Mucosa of rectum (tissue), 2 donors: Measurements from ENCODE around the gene ADGRG2.
"Not testable (repeated sequence)": the region's sequence is repeated elsewhere in the genome, so short reads cannot be mapped to it uniquely, and the experiment has no call there.

ENCODE experiments used
- H3K27ac ChIP-seq, 2 donors: one replicate each; pipeline ENCODE4 v1.7.0; 2013; ENCODE audit warnings: inconsistent platforms in 2 of 2, low read depth in 2 of 2, low read length in 2 of 2
- H3K27me3 ChIP-seq, 2 donors: one replicate each; pipeline ENCODE4 v1.7.0; 2013; ENCODE audit warnings: low read length in 2 of 2; ENCODE audit not compliant: control insufficient read depth in 2 of 2, insufficient read depth in 2 of 2
- H3K36me3 ChIP-seq, 2 donors: one replicate each; pipeline ENCODE4 v1.7.0; 2013; ENCODE audit warnings: low read length in 2 of 2; ENCODE audit not compliant: control insufficient read depth in 2 of 2, insufficient read depth in 2 of 2
- H3K4me1 ChIP-seq, 2 donors: one replicate each; pipeline ENCODE4 v1.7.0; 2013; ENCODE audit warnings: low read length in 2 of 2, mild to moderate bottlenecking in 1 of 2; ENCODE audit not compliant: control insufficient read depth in 2 of 2, insufficient read depth in 2 of 2
- H3K4me3 ChIP-seq, 2 donors: one replicate each; pipeline ENCODE4 v1.7.0; 2013; ENCODE audit warnings: low read length in 2 of 2
- H3K9ac ChIP-seq, 2 donors: one replicate each; pipeline ENCODE4 v1.7.0; 2013; ENCODE audit warnings: low read length in 2 of 2, low read depth in 1 of 2, mild to moderate bottlenecking in 1 of 2
- H3K9me3 ChIP-seq, 2 donors: one replicate each; pipeline ENCODE4 v1.7.0; 2013; ENCODE audit warnings: low read length in 2 of 2; ENCODE audit not compliant: control insufficient read depth in 2 of 2
- donor health status: healthy.
- donor health status: Normal muscosa, but diverticular disease.

The ADGRG2 gene

DNA sequence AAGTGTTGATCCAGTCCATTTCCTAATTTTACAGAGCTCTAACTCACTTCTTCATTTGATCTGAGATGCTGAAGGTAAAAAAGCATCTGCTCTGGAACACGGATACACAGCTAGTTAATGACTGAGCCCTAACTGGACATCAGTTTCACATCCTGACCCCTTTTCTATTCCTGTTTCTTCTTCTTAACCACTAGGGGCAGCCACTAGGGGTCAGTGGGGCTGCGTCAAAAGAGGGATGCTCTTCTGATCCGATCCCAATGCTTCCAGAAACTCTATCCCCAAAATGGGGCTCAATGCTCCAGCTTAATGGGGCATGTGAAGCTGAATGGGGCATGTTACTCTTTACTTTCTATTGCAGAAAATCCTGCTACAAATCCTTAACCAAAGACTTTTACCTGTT, 105.0 kb downstream of the ADGRG2 start:
- no peaks in the 10 kb centered on the region for H3K9me3 ChIP-seq
- H3K9ac ChIP-seq: no peak overlapping the region
- no peaks in the 10 kb centered on the region for H3K4me1 ChIP-seq
- no peaks in the 10 kb centered on the region for H3K27me3 ChIP-seq
- no peaks in the 10 kb centered on the region for H3K36me3 ChIP-seq
- H3K4me3 ChIP-seq: no peak overlapping the region
- H3K27ac ChIP-seq: no peak overlapping the region

DNA sequence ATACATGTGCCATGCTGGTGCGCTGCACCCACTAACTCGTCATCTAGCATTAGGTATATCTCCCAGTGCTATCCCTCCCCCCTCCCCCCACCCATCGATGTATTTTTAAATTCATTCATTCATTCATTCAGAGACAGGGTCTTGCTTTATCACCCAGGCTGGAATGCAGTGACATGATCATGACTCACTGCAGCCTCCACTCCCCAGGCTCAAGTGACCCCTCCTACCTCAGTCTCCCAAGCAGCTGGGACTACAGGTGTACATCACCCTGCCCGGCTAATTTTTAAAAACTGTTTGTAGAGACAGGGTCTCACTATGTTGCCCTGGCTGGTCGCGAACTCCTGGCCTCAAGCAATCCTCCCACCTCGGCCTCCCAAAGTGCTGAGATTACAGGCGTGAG, 105.7 kb downstream of the ADGRG2 start:
- H3K27ac ChIP-seq, H3K4me3 ChIP-seq, H3K36me3 ChIP-seq, H3K9ac ChIP-seq, H3K9me3 ChIP-seq, H3K27me3 ChIP-seq, H3K4me1 ChIP-seq: not testable (repeated sequence)

DNA sequence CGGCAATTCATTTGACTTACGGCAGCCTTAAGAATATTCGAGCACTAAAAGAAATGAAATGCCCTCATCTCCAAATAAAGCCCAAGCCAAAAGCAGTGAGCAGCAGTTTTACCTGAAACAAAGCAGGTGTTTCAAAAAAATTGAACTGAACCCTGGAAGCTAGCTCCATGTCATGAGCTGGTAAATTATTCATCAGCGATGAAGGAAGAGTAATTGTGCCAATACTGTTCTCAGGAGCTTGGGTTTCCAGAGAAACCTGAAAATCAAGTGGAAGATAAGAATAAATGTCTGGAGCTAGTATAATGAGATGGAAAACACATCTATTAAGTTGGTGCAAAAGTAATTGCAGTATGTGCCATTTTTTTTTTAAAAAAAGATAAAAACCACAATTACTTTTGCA, 114.4 kb downstream of the ADGRG2 start:
- Histone ChIP-seq H3K4me1 (no peaks in the 10 kb centered on the region), H3K4me3 (no peak overlapping the region), H3K36me3 (no peaks in the 10 kb centered on the region), H3K9ac (no peak overlapping the region), H3K27me3 (no peaks in the 10 kb centered on the region), H3K9me3 (no peaks in the 10 kb centered on the region), H3K27ac (no peak overlapping the region)

DNA sequence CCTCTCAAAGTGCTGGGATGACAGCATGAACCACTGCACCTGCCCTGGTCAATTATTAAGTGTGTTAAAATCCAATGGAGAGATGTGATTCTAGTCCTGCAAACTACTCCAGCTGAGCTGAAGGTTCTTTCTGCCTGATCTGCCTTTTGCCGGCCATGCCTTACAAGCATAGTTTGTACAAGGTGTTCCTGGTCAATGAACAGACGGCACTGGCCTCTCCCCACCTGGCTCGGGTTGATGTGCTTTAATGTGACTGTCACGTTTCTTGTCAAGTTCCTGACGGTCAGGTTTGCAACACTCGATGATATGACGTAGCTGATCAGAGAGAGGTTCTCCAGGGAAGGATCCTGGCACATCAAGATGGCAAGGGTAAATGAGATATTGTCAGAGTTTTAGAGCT, 115.3 kb downstream of the ADGRG2 start:
- Histone ChIP-seq H3K9ac (no peak overlapping the region), H3K4me3 (no peak overlapping the region), H3K9me3 (no peaks in the 10 kb centered on the region), H3K27ac (no peak overlapping the region), H3K36me3 (no peaks in the 10 kb centered on the region), H3K27me3 (no peaks in the 10 kb centered on the region), H3K4me1 (no peaks in the 10 kb centered on the region)

DNA sequence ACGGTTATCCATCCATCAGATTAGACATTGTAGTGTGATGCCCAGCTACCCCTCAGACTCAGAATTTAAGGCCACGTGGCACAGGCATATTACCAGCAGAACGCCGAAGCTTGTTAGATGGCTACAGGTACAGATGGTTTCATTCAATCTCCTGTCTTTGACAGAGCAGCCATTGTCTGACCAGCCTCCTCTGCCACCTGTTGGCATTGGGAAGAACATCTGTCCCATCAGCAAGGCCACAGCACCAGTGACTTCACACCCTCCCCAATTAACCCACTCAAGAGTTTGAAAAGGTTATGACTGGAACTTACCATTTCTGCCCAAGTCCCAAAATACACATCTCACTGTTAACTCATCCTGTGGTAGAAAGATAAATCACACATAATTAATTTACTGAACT, 116.4 kb downstream of the ADGRG2 start:
- Histone ChIP-seq H3K4me1 (no peaks in the 10 kb centered on the region), H3K9ac (no peak overlapping the region), H3K27ac (no peak overlapping the region), H3K4me3 (no peak overlapping the region), H3K36me3 (no peaks in the 10 kb centered on the region), H3K27me3 (no peaks in the 10 kb centered on the region), H3K9me3 (no peaks in the 10 kb centered on the region)

DNA sequence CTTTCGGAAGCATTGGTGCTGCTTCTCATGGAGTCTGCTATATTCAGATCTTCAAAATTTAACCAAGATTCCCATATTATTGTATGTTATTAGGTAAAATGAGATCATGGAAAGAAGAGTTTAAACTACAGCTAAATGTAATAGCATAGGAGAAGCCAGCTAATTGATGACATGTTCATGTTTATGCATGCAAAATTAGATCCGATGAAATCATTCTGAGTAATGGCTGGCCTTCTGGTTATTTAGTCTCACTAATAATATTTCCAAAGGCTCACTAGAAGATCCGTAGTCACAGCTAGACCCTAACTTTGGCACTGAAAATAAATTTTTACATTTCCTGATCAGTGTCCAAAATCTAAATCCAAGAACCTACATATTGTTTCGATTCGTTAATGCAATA, 118.5 kb downstream of the ADGRG2 start:
- no peaks in the 10 kb centered on the region for H3K4me1 ChIP-seq
- no peaks in the 10 kb centered on the region for H3K27me3 ChIP-seq
- no peak overlapping the region for H3K27ac ChIP-seq
- no peak overlapping the region for H3K4me3 ChIP-seq
- no peak overlapping the region for H3K9ac ChIP-seq
- no peaks in the 10 kb centered on the region for H3K9me3 ChIP-seq
- no peaks in the 10 kb centered on the region for H3K36me3 ChIP-seq

DNA sequence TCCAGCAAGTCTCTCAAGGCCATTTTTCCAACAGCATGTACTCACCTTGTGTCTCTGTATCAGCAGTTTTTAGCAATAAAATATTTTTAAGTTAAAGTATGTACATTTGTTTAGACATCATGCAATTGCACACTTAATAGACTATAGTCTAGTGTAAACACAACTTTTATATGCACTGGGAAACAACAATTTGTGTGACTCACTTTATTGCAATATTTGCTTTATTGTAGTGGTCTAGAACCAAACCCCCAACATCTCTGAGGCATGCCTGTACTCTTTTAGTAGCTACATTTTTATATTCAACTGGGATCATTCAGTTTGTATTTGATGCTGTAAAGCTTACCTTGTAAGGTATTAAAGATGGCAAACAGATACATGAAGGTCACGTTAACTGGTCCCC, 123.6 kb downstream of the ADGRG2 start:
- H3K27me3 ChIP-seq: no peaks in the 10 kb centered on the region
- no peaks in the 10 kb centered on the region for H3K36me3 ChIP-seq
- H3K9me3 ChIP-seq: no peaks in the 10 kb centered on the region
- H3K9ac ChIP-seq: no peak overlapping the region
- H3K4me3 ChIP-seq: no peak overlapping the region
- no peaks in the 10 kb centered on the region for H3K4me1 ChIP-seq
- no peak overlapping the region for H3K27ac ChIP-seq

DNA sequence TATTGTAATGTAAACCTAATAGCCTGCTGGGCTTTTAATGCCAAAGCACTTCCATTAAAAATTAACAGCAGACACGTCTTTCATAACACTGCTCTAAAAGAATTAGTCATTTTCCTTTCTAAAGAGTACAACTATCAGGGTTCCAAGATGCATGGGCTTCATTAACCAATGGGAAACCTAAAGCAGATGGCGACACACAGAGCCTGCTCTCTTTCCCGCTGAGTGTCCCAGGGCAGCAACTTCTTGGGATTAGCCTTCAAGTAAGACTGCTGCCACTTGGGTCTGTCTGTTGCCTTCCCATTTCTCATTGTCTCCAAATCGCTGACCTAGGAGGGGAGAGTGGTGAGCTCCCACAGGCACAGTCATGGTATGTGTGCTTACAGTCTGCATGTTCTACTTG, 124.4 kb downstream of the ADGRG2 start:
- Histone ChIP-seq H3K4me3 (no peak overlapping the region), H3K27me3 (no peaks in the 10 kb centered on the region)

DNA sequence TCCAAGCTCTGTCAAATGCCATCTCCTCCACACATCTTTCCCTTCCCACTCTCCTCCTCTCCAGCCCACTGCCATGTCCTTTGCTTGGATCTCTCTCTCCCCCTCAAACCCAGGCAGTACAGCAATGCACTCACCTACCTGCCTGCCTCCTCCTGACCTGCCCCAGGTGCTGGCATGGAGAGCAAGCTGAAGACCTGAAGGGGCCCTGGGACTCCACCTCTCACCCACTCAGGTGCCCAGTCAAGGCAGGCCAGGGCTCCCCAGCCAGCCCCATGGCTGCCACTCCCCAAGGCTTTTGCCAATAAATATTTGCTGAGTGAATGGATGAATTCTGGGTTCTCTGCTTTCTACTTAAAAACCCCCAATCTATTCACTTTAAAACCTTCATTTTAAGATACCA, 125.7 kb downstream of the ADGRG2 start:
- Histone ChIP-seq H3K27me3 (no peaks in the 10 kb centered on the region), H3K9me3 (no peaks in the 10 kb centered on the region), H3K4me3 (no peak overlapping the region), H3K9ac (no peak overlapping the region), H3K4me1 (peaks cover 0 to 4% of the 10 kb centered on the region in 2 donors), H3K36me3 (no peaks in the 10 kb centered on the region), H3K27ac (no peak overlapping the region)

More for the DNA sequence above, 124.4 kb downstream of the ADGRG2 start:
- Histone ChIP-seq H3K4me1 (no peaks in the 10 kb centered on the region), H3K9ac (no peak overlapping the region), H3K36me3 (no peaks in the 10 kb centered on the region), H3K27ac (no peak overlapping the region), H3K9me3 (no peaks in the 10 kb centered on the region)

DNA sequence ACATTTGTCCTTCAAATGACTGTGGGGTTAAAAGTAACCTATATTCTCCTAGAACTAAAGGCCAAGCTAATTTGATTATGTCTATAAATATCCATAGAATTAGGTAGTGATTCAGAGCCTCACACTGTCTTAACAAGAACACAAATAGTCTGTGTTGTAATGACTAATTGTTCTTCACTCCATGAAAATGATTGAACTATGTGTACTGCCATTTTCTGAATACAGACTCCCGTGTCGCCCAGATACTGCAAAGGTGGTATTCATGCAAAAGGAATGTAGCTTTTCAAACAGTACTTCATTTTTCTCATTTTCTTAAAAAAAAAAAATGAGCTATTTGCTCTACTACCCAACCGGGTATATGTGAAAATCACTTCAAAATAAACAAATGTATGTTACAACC, 127.0 kb downstream of the ADGRG2 start:
- H3K4me3 ChIP-seq: no peak overlapping the region
- no peaks in the 10 kb centered on the region for H3K27me3 ChIP-seq
- no peak overlapping the region for H3K9ac ChIP-seq
- H3K36me3 ChIP-seq: no peaks in the 10 kb centered on the region
- no peak overlapping the region for H3K27ac ChIP-seq
- peaks cover 0 to 4% of the 10 kb centered on the region in 2 donors for H3K4me1 ChIP-seq
- H3K9me3 ChIP-seq: no peaks in the 10 kb centered on the region

DNA sequence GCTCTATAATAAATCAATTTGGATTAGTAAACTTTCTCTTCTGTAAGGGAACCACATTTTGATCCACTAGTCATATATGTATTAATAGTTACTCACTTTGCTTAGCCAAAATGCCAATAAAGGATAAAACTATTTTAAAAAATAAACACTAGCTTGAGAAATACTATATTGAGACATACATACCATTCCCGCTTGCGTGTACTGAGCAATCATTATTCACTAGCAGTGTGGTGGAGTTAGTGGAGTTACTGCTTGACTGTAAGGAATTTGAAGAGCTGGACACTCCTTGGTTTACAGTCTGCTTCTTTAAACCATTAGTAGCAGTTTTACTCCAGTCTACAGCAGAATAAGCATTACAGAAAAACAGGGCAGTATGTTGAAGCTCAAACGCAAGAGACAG, 127.6 kb downstream of the ADGRG2 start:
- H3K27me3 ChIP-seq: no peaks in the 10 kb centered on the region
- no peak overlapping the region for H3K27ac ChIP-seq

More for the DNA sequence above, 127.6 kb downstream of the ADGRG2 start:
- no peaks in the 10 kb centered on the region for H3K9me3 ChIP-seq
- no peak overlapping the region for H3K9ac ChIP-seq
- no peak overlapping the region for H3K4me3 ChIP-seq
- H3K4me1 ChIP-seq: peaks cover 0 to 4% of the 10 kb centered on the region in 2 donors
- no peaks in the 10 kb centered on the region for H3K36me3 ChIP-seq
